ENCODE data around the gene BACH1.

BACH1 gene

GRCh38 chr21:29365661-29366265 is 67.0 kb downstream of the BACH1 start:
- no peak for DNase-seq (ENCODE audit: low read depth)
- no peak for TF ChIP-seq CTCF (IDR thresholded peaks at IDR 0.05; ENCODE audit: low read depth, low read length, missing control alignments)
- no peak overlapping the region for H3K4me3 ChIP-seq (ENCODE audit: low read depth, low read length)

- no peak for DNase-seq (ENCODE audit: low read depth)
- TF ChIP-seq CTCF (IDR thresholded peaks at IDR 0.05; ENCODE audit: low read depth, low read length, missing control alignments), result no peak
- no peak overlapping the region for H3K4me3 ChIP-seq (ENCODE audit: low read depth, low read length)
Measured at GRCh38 chr21:29366532-29366931, 67.8 kb downstream of the BACH1 start.

- DNase-seq (ENCODE audit: low read depth), result no peak
- H3K4me3 ChIP-seq (ENCODE audit: low read depth, low read length), result no peak overlapping the region
- TF ChIP-seq CTCF (IDR thresholded peaks at IDR 0.05; ENCODE audit: low read depth, low read length, missing control alignments), result no peak
Measured at GRCh38 chr21:29367335-29367734, 68.6 kb downstream of the BACH1 start.

GRCh38 chr21:29368906-29369305 is 70.2 kb downstream of the BACH1 start:
- H3K4me3 ChIP-seq (ENCODE audit: low read depth, low read length), result no peak overlapping the region
- no peak for DNase-seq (ENCODE audit: low read depth)
- TF ChIP-seq CTCF (IDR thresholded peaks at IDR 0.05; ENCODE audit: low read depth, low read length, missing control alignments), result no peak

GRCh38 chr21:29371464-29371863 is 72.7 kb downstream of the BACH1 start:
- TF ChIP-seq CTCF (IDR thresholded peaks at IDR 0.05; ENCODE audit: low read depth, low read length, missing control alignments), result no peak
- no peak overlapping the region for H3K4me3 ChIP-seq (ENCODE audit: low read depth, low read length)
- no peak for DNase-seq (ENCODE audit: low read depth)

- peak; percentile 56 for DNase-seq (ENCODE audit: low read depth)
- TF ChIP-seq CTCF (IDR thresholded peaks at IDR 0.05; ENCODE audit: low read depth, low read length, missing control alignments), result peak; percentile 55
- no peak overlapping the region for H3K4me3 ChIP-seq (ENCODE audit: low read depth, low read length)
Measured at GRCh38 chr21:29372063-29372802, 73.5 kb downstream of the BACH1 start.

- no peak overlapping the region for H3K4me3 ChIP-seq (ENCODE audit: low read depth, low read length)
- no peak for DNase-seq (ENCODE audit: low read depth)
- no peak for TF ChIP-seq CTCF (IDR thresholded peaks at IDR 0.05; ENCODE audit: low read depth, low read length, missing control alignments)
Measured at GRCh38 chr21:29374481-29374880, 75.8 kb downstream of the BACH1 start.
